Measurements from ENCODE around the gene CHST11.

DNA sequence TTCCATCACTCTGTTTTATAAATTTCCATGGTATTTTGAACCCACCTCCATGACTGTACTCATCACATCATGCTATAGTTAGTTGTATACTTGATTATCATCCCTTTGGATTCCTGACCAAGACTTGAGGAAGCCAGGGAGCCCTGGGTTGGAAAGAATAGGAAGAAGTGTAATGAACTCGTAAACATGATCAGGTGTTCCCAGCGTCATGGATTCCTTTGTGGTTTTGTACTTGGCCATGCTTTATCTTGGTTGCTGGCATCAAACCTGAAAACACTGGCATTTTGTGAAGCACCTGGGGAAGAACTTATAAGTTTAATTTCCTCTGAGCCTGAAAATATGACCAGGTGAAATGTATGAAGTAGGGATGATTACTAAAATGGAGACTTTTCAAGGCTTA lies 76.4 kb downstream of the CHST11 start:
- TF ChIP-seq EZH2 (IDR thresholded peaks at IDR 0.05) (no peak), FOXP2 (optimal IDR thresholded peaks at IDR 0.05; ENCODE audit: control extremely low read depth, extremely low read length, insufficient read depth) (no peak), POLR2AphosphoS5 (IDR thresholded peaks at IDR 0.05; ENCODE audit: borderline replicate concordance, low read depth, low read length) (no peak)
